K562 (cell line): Measurements from ENCODE around the gene TCF23. TPM values are rescaled to one million over a fixed set of nuclear protein-coding genes. Genes with fewer than 3 reads are reported as not detected.

Experiments
- ATF7 ChIP-seq: fragments of 450-650 bp; IDR thresholded peaks from 2 replicates; pipeline ENCODE4 v1.7.1; 2014; ENCODE audit warnings: mild to moderate bottlenecking, moderate library complexity
- BACH1 ChIP-seq: fragments of 200-800 bp; sonication (Bioruptor generic); IDR thresholded peaks from 2 replicates; pipeline ENCODE4 v1.6.1; 2016; ENCODE audit warnings: missing genetic modification characterization, missing compliant biosample characterization
- CEBPB ChIP-seq: fragments of 450-650 bp; IDR thresholded peaks from 2 replicates; pipeline ENCODE4 v1.6.1; 2016; ENCODE audit warnings: missing genetic modification characterization, missing compliant biosample characterization
- CTBP1 ChIP-seq: fragments of 450-650 bp; IDR thresholded peaks from 2 replicates; pipeline ENCODE4 v1.6.1; 2016; ENCODE audit warnings: borderline replicate concordance
- CTCF ChIP-seq, 3 experiments: IDR thresholded peaks in 2 of 3; conservative IDR thresholded peaks in 1 of 3; 2 replicates each; pipeline ENCODE4 v1.5.1; 2011 to 2012; ENCODE audit warnings: low read length in 3 of 3, mild to moderate bottlenecking in 3 of 3, control low read depth in 2 of 3, improper control_type of control experiment in 1 of 3, inconsistent platforms in 1 of 3, low read depth in 1 of 3, mixed read lengths in 1 of 3, moderate library complexity in 1 of 3; ENCODE audit not compliant: insufficient read depth in 2 of 3
- LEF1 ChIP-seq: fragments of 450-650 bp; IDR thresholded peaks from 2 replicates; pipeline ENCODE4 v1.6.1; 2016; ENCODE audit warnings: mild to moderate bottlenecking
- MIER1 ChIP-seq: fragments of 450-650 bp; IDR thresholded peaks from 2 replicates; pipeline ENCODE4 v1.6.1; 2016; ENCODE audit warnings: antibody characterized with exemption, mild to moderate bottlenecking, low read depth
- NONO ChIP-seq, 2 experiments: fragments of 200-400 bp in 1 of 2; fragments of 450-650 bp in 1 of 2; formaldehyde crosslinking in 1 of 2; IDR thresholded peaks; 2 replicates each; pipeline ENCODE4 v1.6.1; 2017; ENCODE audit warnings: low read depth in 2 of 2, mild to moderate bottlenecking in 2 of 2, moderate library complexity in 2 of 2, low read length in 1 of 2
- SAFB ChIP-seq: fragments of 200-400 bp; formaldehyde crosslinking; IDR thresholded peaks from 2 replicates; pipeline ENCODE4 v1.6.1; 2017; ENCODE audit warnings: low read depth, low read length, borderline replicate concordance
- TOE1 ChIP-seq, 2 experiments: fragments of 450-650 bp in 1 of 2; sonication (generic) in 1 of 2; formaldehyde crosslinking in 1 of 2; IDR thresholded peaks; 2 replicates each; pipeline versions ENCODE4 v1.7.1 to v1.8.0; 2016 to 2022; ENCODE audit warnings: borderline replicate concordance in 2 of 2, mild to moderate bottlenecking in 2 of 2, antibody characterized with exemption in 1 of 2, inconsistent platforms in 1 of 2, low read depth in 1 of 2, missing genetic modification reagents in 1 of 2, moderate library complexity in 1 of 2
- UBTF ChIP-seq, 2 experiments: IDR thresholded peaks; 2 replicates each; pipeline ENCODE4 v1.6.1; 2012; ENCODE audit warnings: improper control_type of control experiment in 2 of 2, low read depth in 2 of 2, low read length in 2 of 2, borderline replicate concordance in 1 of 2
- USF2 ChIP-seq: sonication (generic); formaldehyde crosslinking; IDR thresholded peaks from 2 replicates; pipeline ENCODE4 v1.5.0; 2020; ENCODE audit warnings: missing genetic modification reagents
- ZBTB11 ChIP-seq, 3 experiments: fragments of 200-800 bp in 1 of 3; fragments of 250-450 bp in 1 of 3; fragments of 450-650 bp in 1 of 3; sonication (Bioruptor Pico) in 1 of 3; sonication (Bioruptor generic) in 1 of 3; formaldehyde crosslinking in 1 of 3; IDR thresholded peaks; 2 replicates each; pipeline versions ENCODE4 v1.6.1 to v1.8.0; 2016 to 2022; ENCODE audit warnings: mild to moderate bottlenecking in 2 of 3, missing genetic modification characterization in 2 of 3, missing compliant biosample characterization in 1 of 3, moderate library complexity in 1 of 3
- ZFX ChIP-seq: sonication (generic); formaldehyde crosslinking; IDR thresholded peaks from 2 replicates; pipeline ENCODE4 v1.8.0; 2022; ENCODE audit warnings: mild to moderate bottlenecking, missing genetic modification reagents, moderate library complexity
- ZNF41 ChIP-seq: fragments of 250-450 bp; sonication (Bioruptor Pico); conservative IDR thresholded peaks from 2 replicates; pipeline ENCODE4 v1.4.0; 2020; ENCODE audit warnings: mild to moderate bottlenecking
- ZNF695 ChIP-seq: fragments of 450-650 bp; formaldehyde crosslinking; IDR thresholded peaks from 2 replicates; pipeline ENCODE4 v1.4.0; 2020; ENCODE audit warnings: mild to moderate bottlenecking, moderate library complexity
- polyA plus RNA-seq, 8 experiments: library from polyadenylated mRNA; depleted of rRNA in 4 of 8; stranded (reverse) in 5 of 8; unstranded in 3 of 8; fragments of >200 nt; fragmentation: Nextera tagmentation in 2 of 8; fragmentation: Illumina TruSeq in 1 of 8; extraction: Ambion mirVana in 2 of 8; extraction: Trizol in 1 of 8; gene quantifications; 2 replicates each; pipeline versions ENCODE4 v1.2.1 to v1.2.3, GENCODE V29; 2011 to 2014; ENCODE audit warnings: inconsistent platforms in 1 of 8, missing spikeins in 1 of 8
- total RNA-seq, 7 experiments: library from RNA; depleted of rRNA in 6 of 7; stranded (reverse); fragments of >200 nt in 6 of 7; fragmentation: Illumina TruSeq in 2 of 7; extraction: Trizol in 2 of 7; gene quantifications; 2 replicates each; pipeline versions ENCODE4 v1.2.1 to v1.2.3, GENCODE V29; 2011 to 2021; ENCODE audit warnings: low replicate concordance in 1 of 7

The TCF23 gene
- total and polyA plus RNA-seq, 9 of the 15 experiments (the other 6 are each of a cell fraction or from before 2014, with no cell fraction given), result 0.07 TPM; not detected in 8

- 0 out of 6 replicates have a peak, but pooled peaks of 1 of the 3 experiments have one; percentile 18 for TF ChIP-seq ZBTB11 (CRISPR knock-in tag; IDR thresholded peaks at IDR 0.05)
- peak; percentile 87 for TF ChIP-seq ZFX (CRISPR knock-in tag)
- peak; percentile 91 for TF ChIP-seq CEBPB (tag)
- no peak for TF ChIP-seq ZNF695 (CRISPR knock-in tag)
- no peak for TF ChIP-seq USF2 (CRISPR knock-in tag)
- TF ChIP-seq UBTF (IDR thresholded peaks at IDR 0.05; ENCODE audit: borderline replicate concordance in 1 of 2, low read depth in 2 of 2, low read length in 2 of 2), result 0 out of 4 replicates have a peak, but pooled peaks of 1 of the 2 experiments have one; percentile 31
- no peak for TF ChIP-seq MIER1
- TF ChIP-seq TOE1 (IDR thresholded peaks at IDR 0.05; ENCODE audit: borderline replicate concordance), result no peak
- no peak for TF ChIP-seq TOE1 (CRISPR knock-in tag; IDR thresholded peaks at IDR 0.05; ENCODE audit: borderline replicate concordance, low read depth)
- TF ChIP-seq ATF7, result 0 out of 2 replicates have a peak, but pooled peaks have one; percentile 37
- TF ChIP-seq CTCF (IDR thresholded peaks at IDR 0.05 in 2 of 3, conservative IDR thresholded peaks at IDR 0.05 in 1 of 3; ENCODE audit: insufficient read depth in 2 of 3, low read depth in 1 of 3, low read length in 3 of 3), result peak in 1 of 3 experiments; percentile 20; a peak in 1 of 6 replicates
- no peak for TF ChIP-seq LEF1
- 0 out of 4 replicates have a peak, but pooled peaks of 1 of the 2 experiments have one; percentile 18 for TF ChIP-seq NONO (IDR thresholded peaks at IDR 0.05; ENCODE audit: low read depth in 2 of 2, low read length in 1 of 2)
- 0 out of 2 replicates have a peak, but pooled peaks have one; percentile 62 for TF ChIP-seq SAFB
- peak; percentile 57; the same call in 1 of the 2 replicates for TF ChIP-seq CTBP1
- TF ChIP-seq ZNF41 (CRISPR knock-in tag), result no peak
- no peak for TF ChIP-seq BACH1 (tag)
Measured at GRCh38 chr2:27123302-27124150, 25.3 kb upstream of the TCF23 start, which contains the start of gene ABHD1 (continued).
